ENCODE data around the gene KYNU. TPM values are rescaled to one million over a fixed set of nuclear protein-coding genes. Genes with fewer than 3 reads are reported as not detected.

Gene KYNU
- total RNA-seq, 1 donor from 2014 or later = 30.3 TPM

- H3K4me3 ChIP-seq (ENCODE audit: low read depth, low read length) = no peak overlapping the region
- DNase-seq (ENCODE audit: low read depth) (peak; percentile 23), FAIRE-seq (no peak)
- no peak for TF ChIP-seq CTCF (IDR thresholded peaks at IDR 0.05; ENCODE audit: insufficient read depth, low read length, severe bottlenecking)
- H3K27me3 ChIP-seq (ENCODE audit: control insufficient read depth, insufficient read depth, low read length) = no peaks in the 10 kb centered on the region
- H3K36me3 ChIP-seq (ENCODE audit: control insufficient read depth, insufficient read depth, low read length) = no peaks in the 10 kb centered on the region
Observed at GRCh38 chr2:142920571-142920970, 43.1 kb downstream of the KYNU start.

GRCh38 chr2:142926445-142926844 is 49.0 kb downstream of the KYNU start:
- FAIRE-seq (no peak), DNase-seq (ENCODE audit: low read depth) (no peak)
- Histone ChIP-seq H3K4me3 (ENCODE audit: low read depth, low read length) (no peak overlapping the region), H3K36me3 (ENCODE audit: control insufficient read depth, insufficient read depth, low read length) (no peaks in the 10 kb centered on the region), H3K27me3 (ENCODE audit: control insufficient read depth, insufficient read depth, low read length) (no peaks in the 10 kb centered on the region)
- TF ChIP-seq CTCF (IDR thresholded peaks at IDR 0.05; ENCODE audit: insufficient read depth, low read length, severe bottlenecking) = no peak

GRCh38 chr2:142930835-142931398 is 53.5 kb downstream of the KYNU start:
- Histone ChIP-seq H3K36me3 (ENCODE audit: control insufficient read depth, insufficient read depth, low read length) (no peaks in the 10 kb centered on the region), H3K27me3 (ENCODE audit: control insufficient read depth, insufficient read depth, low read length) (no peaks in the 10 kb centered on the region), H3K4me3 (ENCODE audit: low read depth, low read length) (no peak overlapping the region)
- no peak for FAIRE-seq
- no peak for DNase-seq (ENCODE audit: low read depth)
- no peak for TF ChIP-seq CTCF (IDR thresholded peaks at IDR 0.05; ENCODE audit: insufficient read depth, low read length, severe bottlenecking)

GRCh38 chr2:142933916-142934315 is 56.5 kb downstream of the KYNU start:
- H3K27me3 ChIP-seq (ENCODE audit: control insufficient read depth, insufficient read depth, low read length) = no peaks in the 10 kb centered on the region
- no peaks in the 10 kb centered on the region for H3K36me3 ChIP-seq (ENCODE audit: control insufficient read depth, insufficient read depth, low read length)
- no peak for TF ChIP-seq CTCF (IDR thresholded peaks at IDR 0.05; ENCODE audit: insufficient read depth, low read length, severe bottlenecking)
- no peak for DNase-seq (ENCODE audit: low read depth)
- no peak overlapping the region for H3K4me3 ChIP-seq (ENCODE audit: low read depth, low read length)
- no peak for FAIRE-seq

GRCh38 chr2:142935563-142936089 is 58.2 kb downstream of the KYNU start:
- FAIRE-seq (no peak), DNase-seq (ENCODE audit: low read depth) (no peak)
- H3K36me3 ChIP-seq (ENCODE audit: control insufficient read depth, insufficient read depth, low read length) = no peaks in the 10 kb centered on the region
- no peak for TF ChIP-seq CTCF (IDR thresholded peaks at IDR 0.05; ENCODE audit: insufficient read depth, low read length, severe bottlenecking)
- H3K4me3 ChIP-seq (ENCODE audit: low read depth, low read length) = no peak overlapping the region
- no peaks in the 10 kb centered on the region for H3K27me3 ChIP-seq (ENCODE audit: control insufficient read depth, insufficient read depth, low read length)

- no peak for DNase-seq (ENCODE audit: low read depth)
- no peak for TF ChIP-seq CTCF (IDR thresholded peaks at IDR 0.05; ENCODE audit: insufficient read depth, low read length, severe bottlenecking)
Observed at GRCh38 chr2:142936629-142937028, 59.2 kb downstream of the KYNU start.

More at GRCh38 chr2:142936629-142937028, 59.2 kb downstream of the KYNU start:
- Histone ChIP-seq H3K27me3 (ENCODE audit: control insufficient read depth, insufficient read depth, low read length) (no peaks in the 10 kb centered on the region), H3K36me3 (ENCODE audit: control insufficient read depth, insufficient read depth, low read length) (no peaks in the 10 kb centered on the region), H3K4me3 (ENCODE audit: low read depth, low read length) (no peak overlapping the region)
- no peak for FAIRE-seq
